Activated CD4-positive, alpha-beta T cell treated with anti-CD3 and anti-CD28 coated beads for 48 hours (primary cell): Measurements from ENCODE around the gene SDK2.

Experiments
- DNase-seq: peaks from one replicate; pipeline ENCODE4 v3.0.0-alpha.2; 2020

SDK2 gene

GRCh38 chr17:73410586-73411312 lies 233.5 kb downstream of the SDK2 start:
- DNase-seq, result no peak

GRCh38 chr17:73404246-73404645 lies 240.0 kb downstream of the SDK2 start:
- DNase-seq, result no peak

GRCh38 chr17:73402466-73402865 lies 241.8 kb downstream of the SDK2 start:
- no peak for DNase-seq

GRCh38 chr17:73401911-73402310 lies 242.3 kb downstream of the SDK2 start:
- DNase-seq, result peak; percentile 22

- DNase-seq, result no peak
These were observed 243.2 kb downstream of the SDK2 start for GRCh38 chr17:73400915-73401545.

GRCh38 chr17:73399056-73399455 lies 245.2 kb downstream of the SDK2 start:
- no peak for DNase-seq

GRCh38 chr17:73397856-73398540 lies 246.2 kb downstream of the SDK2 start:
- DNase-seq, result no peak

GRCh38 chr17:73397278-73397826 lies 246.9 kb downstream of the SDK2 start:
- no peak for DNase-seq

GRCh38 chr17:73396431-73397277 lies 247.6 kb downstream of the SDK2 start:
- DNase-seq, result no peak

- DNase-seq, result no peak
These were observed 249.5 kb downstream of the SDK2 start for GRCh38 chr17:73394512-73395450.

GRCh38 chr17:73393962-73394361 lies 250.3 kb downstream of the SDK2 start:
- peak; percentile 17 for DNase-seq

GRCh38 chr17:73393381-73393780 lies 250.9 kb downstream of the SDK2 start:
- DNase-seq, result no peak

- DNase-seq, result no peak
These were observed 252.6 kb downstream of the SDK2 start for GRCh38 chr17:73391331-73392265.

GRCh38 chr17:73390851-73391250 lies 253.4 kb downstream of the SDK2 start:
- DNase-seq, result no peak

- DNase-seq, result no peak
These were observed 254.0 kb downstream of the SDK2 start for GRCh38 chr17:73390221-73390620.

GRCh38 chr17:73389411-73389810 lies 254.8 kb downstream of the SDK2 start:
- no peak for DNase-seq

- DNase-seq, result no peak
These were observed 255.7 kb downstream of the SDK2 start for GRCh38 chr17:73388578-73388905.

- DNase-seq, result no peak
These were observed 256.3 kb downstream of the SDK2 start for GRCh38 chr17:73387746-73388577.

- DNase-seq, result no peak
These were observed 257.7 kb downstream of the SDK2 start for GRCh38 chr17:73386561-73386960.

- no peak for DNase-seq
These were observed 259.3 kb downstream of the SDK2 start for GRCh38 chr17:73384926-73385325.
